SK-N-SH (cell line): ENCODE measurements around the gene SORL1. TPM values are rescaled to one million over a fixed set of nuclear protein-coding genes. Genes with fewer than 3 reads are reported as not detected.

ENCODE experiments used
- CTCF ChIA-PET: fragments of 300-600, 350-600 bp; formaldehyde crosslinking; extraction: SDS; loops from one replicate; lab custom pipeline; 2021; lab: Yijun Ruan, JAX
- POLR2A ChIA-PET: fragments of 350-600 bp; sonication (Branson Sonifier 250); formaldehyde crosslinking; extraction: SDS; loops from one replicate; lab custom pipeline; 2020; ENCODE audit warnings: antibody characterized with exemption, inconsistent platforms; lab: Yijun Ruan, JAX
- DNase-seq: peaks from one replicate; pipeline ENCODE4 v3.0.0; 2012
- H2AFZ ChIP-seq: fragments of 200-600 bp; sonication (generic); 2 replicates; pipeline ENCODE4 v1.8.1; 2016; ENCODE audit warnings: antibody characterized with exemption, mild to moderate bottlenecking, low read depth
- H3F3A ChIP-seq: fragments of 200-600 bp; sonication (generic); replicated peaks from 2 replicates; pipeline ENCODE3; 2016; ENCODE audit warnings: antibody characterized with exemption, mild to moderate bottlenecking; ENCODE audit not compliant: insufficient read depth
- H3K27ac ChIP-seq, 2 experiments: fragments of 200-500 bp in 1 of 2; fragments of 200-600 bp in 1 of 2; sonication (Bioruptor generic) in 1 of 2; sonication (generic), shearing (Covaris generic) in 1 of 2; 2 replicates each; pipeline versions ENCODE4 v1.5.1 to v1.6.1; 2014 to 2016; ENCODE audit warnings: low read depth in 2 of 2, inconsistent platforms in 1 of 2, low read length in 1 of 2, mild to moderate bottlenecking in 1 of 2, mixed read lengths in 1 of 2
- H3K27me3 ChIP-seq: fragments of 200-600 bp; sonication (generic), shearing (Covaris generic); 2 replicates; pipeline ENCODE4 v1.6.1; 2016; ENCODE audit warnings: mixed run types; ENCODE audit not compliant: insufficient read depth
- H3K36me3 ChIP-seq, 2 experiments: fragments of 200-500 bp in 1 of 2; fragments of 200-600 bp in 1 of 2; sonication (Bioruptor generic) in 1 of 2; sonication (generic) in 1 of 2; replicated peaks in 1 of 2; 2 replicates each; pipeline versions ENCODE3 to v1.5.1; 2014 to 2016; ENCODE audit warnings: low read length in 1 of 2, mild to moderate bottlenecking in 1 of 2; ENCODE audit not compliant: insufficient read depth in 2 of 2, control insufficient read depth in 1 of 2
- H3K4me1 ChIP-seq, 2 experiments: fragments of 200-500 bp in 1 of 2; fragments of 200-600 bp in 1 of 2; sonication (Bioruptor generic) in 1 of 2; sonication (generic), shearing (Covaris generic) in 1 of 2; 2 replicates each; pipeline versions ENCODE4 v1.5.1 to v1.6.1; 2014 to 2016; ENCODE audit warnings: low read depth in 1 of 2, low read length in 1 of 2, mixed run types in 1 of 2; ENCODE audit not compliant: insufficient read depth in 2 of 2, control insufficient read depth in 1 of 2
- H3K4me2 ChIP-seq: fragments of 200-600 bp; sonication (generic), shearing (Covaris generic); 2 replicates; pipeline ENCODE4 v1.6.1; 2017; ENCODE audit warnings: mixed run types
- H3K4me3 ChIP-seq, 2 experiments: fragments of 200-500 bp in 1 of 2; fragments of 200-600 bp in 1 of 2; sonication (Bioruptor generic) in 1 of 2; sonication (generic), shearing (Covaris generic) in 1 of 2; 2 replicates each; pipeline versions ENCODE4 v1.5.1 to v1.8.1; 2014 to 2016; ENCODE audit warnings: low read depth in 2 of 2, inconsistent platforms in 1 of 2, low read length in 1 of 2, mild to moderate bottlenecking in 1 of 2, mixed read lengths in 1 of 2, moderate library complexity in 1 of 2
- H3K79me2 ChIP-seq: fragments of 200-600 bp; sonication (generic); 2 replicates; pipeline ENCODE4 v1.8.1; 2017; ENCODE audit warnings: mild to moderate bottlenecking; ENCODE audit not compliant: insufficient read depth
- H3K9ac ChIP-seq: fragments of 200-600 bp; sonication (generic); 2 replicates; pipeline ENCODE4 v1.6.1; 2017; ENCODE audit warnings: mixed run types
- H3K9me2 ChIP-seq: fragments of 200-600 bp; sonication (generic); 2 replicates; pipeline ENCODE4 v1.6.1; 2017; ENCODE audit warnings: mixed run types
- H3K9me3 ChIP-seq: fragments of 200-600 bp; sonication (generic); 2 replicates; pipeline ENCODE4 v1.6.1; 2017; ENCODE audit warnings: mixed run types, mild to moderate bottlenecking, moderate library complexity
- H4K20me1 ChIP-seq: fragments of 200-600 bp; sonication (generic); 2 replicates; pipeline ENCODE4 v1.6.1; 2017; ENCODE audit warnings: mild to moderate bottlenecking, mixed run types; ENCODE audit not compliant: insufficient read depth
- CHD2 ChIP-seq: fragments of 150-350 bp; IDR thresholded peaks from 2 replicates; pipeline ENCODE4 v1.6.1; 2018; ENCODE audit warnings: low read length; ENCODE audit not compliant: partially characterized antibody
- CTCF ChIP-seq: fragments of 200-600 bp; sonication (generic); IDR thresholded peaks from 2 replicates; pipeline ENCODE4 v1.6.1; 2017; ENCODE audit warnings: antibody characterized with exemption, mild to moderate bottlenecking, moderate library complexity
- ELF1 ChIP-seq: IDR thresholded peaks from 2 replicates; pipeline ENCODE4 v1.4.0; 2012
- EZH2phosphoT487 ChIP-seq: fragments of 200-600 bp; sonication (generic); IDR thresholded peaks from 2 replicates; pipeline ENCODE4 v1.6.1; 2017; ENCODE audit warnings: low read depth, mixed run types, mild to moderate bottlenecking, antibody characterized with exemption, moderate library complexity, borderline replicate concordance
- FOXJ3 ChIP-seq: sonication (generic); formaldehyde crosslinking; IDR thresholded peaks from 2 replicates; pipeline ENCODE4 v1.5.1; 2020; ENCODE audit warnings: mild to moderate bottlenecking, missing genetic modification reagents
- FOXM1 ChIP-seq: IDR thresholded peaks from 2 replicates; pipeline ENCODE4 v1.4.0; 2012; ENCODE audit warnings: low read depth, mild to moderate bottlenecking
- GABPA ChIP-seq: IDR thresholded peaks from 2 replicates; pipeline ENCODE4 v1.4.0; 2012; ENCODE audit warnings: low read depth, mild to moderate bottlenecking
- MAX ChIP-seq: IDR thresholded peaks from 2 replicates; pipeline ENCODE4 v1.4.0; 2012; ENCODE audit warnings: low read depth
- MEF2A ChIP-seq: IDR thresholded peaks from 2 replicates; pipeline ENCODE4 v1.4.0; 2012; ENCODE audit warnings: low read depth, borderline replicate concordance
- NFIC ChIP-seq: IDR thresholded peaks from 2 replicates; pipeline ENCODE4 v1.4.0; 2012; ENCODE audit warnings: borderline replicate concordance
- POLR2AphosphoS5 ChIP-seq: IDR thresholded peaks from 2 replicates; pipeline ENCODE4 v1.6.1; 2012; ENCODE audit warnings: low read depth, low read length
- RAD21 ChIP-seq: IDR thresholded peaks from 2 replicates; pipeline ENCODE4 v1.6.1; 2012; ENCODE audit warnings: mild to moderate bottlenecking, low read length
- RFX5 ChIP-seq: IDR thresholded peaks from 2 replicates; pipeline ENCODE4 v1.6.1; 2012; ENCODE audit warnings: mild to moderate bottlenecking, improper control_type of control experiment, low read length
- SIN3A ChIP-seq: IDR thresholded peaks from 2 replicates; pipeline ENCODE4 v1.6.1; 2012; ENCODE audit warnings: low read depth, mild to moderate bottlenecking, low read length, moderate library complexity, borderline replicate concordance
- USF1 ChIP-seq: IDR thresholded peaks from 2 replicates; pipeline ENCODE4 v1.4.0; 2012; ENCODE audit warnings: low read depth, borderline replicate concordance
- YY1 ChIP-seq: IDR thresholded peaks from 2 replicates; pipeline ENCODE4 v1.4.0; 2012; ENCODE audit warnings: low read depth, mild to moderate bottlenecking
- WGBS: methylation state at CpG from one replicate; pipeline ENCODE4 v1.1.6; 2017; ENCODE audit warnings: low lambda C conversion rate; 5-methylcytosine and 5-hydroxymethylcytosine counted together
- polyA plus RNA-seq, 3 experiments: library from polyadenylated mRNA; depleted of rRNA; stranded (reverse); fragments of >200 nt; gene quantifications; 2 replicates each; pipeline ENCODE4 v1.2.3, GENCODE V29; 2012

The SORL1 gene
- polyA plus RNA-seq, 1 of the 3 experiments (the other 2 are of a cell fraction): 7.1 TPM

GRCh38 chr11:121582296-121582695 is 130.2 kb downstream of the SORL1 start (continued):
- TF ChIP-seq MEF2A (no peak), CHD2 (no peak), NFIC (no peak)

DNA sequence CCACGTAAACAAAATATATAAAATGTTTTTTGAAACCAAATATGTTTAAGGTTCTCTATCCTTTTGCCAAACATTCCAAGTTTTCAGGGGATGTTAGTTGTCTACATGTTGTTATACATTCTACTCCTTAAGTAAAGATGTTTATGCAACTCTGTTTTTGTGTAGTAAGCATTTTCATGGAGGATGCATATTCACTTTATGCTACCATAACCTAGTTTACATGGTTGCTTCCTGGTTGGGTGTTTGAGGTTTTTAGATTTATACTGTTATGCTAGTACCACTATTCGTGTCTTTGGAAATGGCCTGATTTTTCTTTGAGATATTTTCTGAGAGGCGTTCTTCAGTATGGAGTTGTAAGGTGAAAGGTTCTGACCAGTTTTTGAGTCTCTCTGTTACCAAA is 131.7 kb downstream of the SORL1 start:
- Histone ChIP-seq H3K27me3 (no peaks in the 10 kb centered on the region), H3K4me3 (no peak overlapping the region), H3K9ac (no peak overlapping the region), H3K27ac (no peak overlapping the region), H3K79me2 (no peaks in the 10 kb centered on the region), H3K36me3 (peaks cover 0 to 3% of the 10 kb centered on the region in 2 experiments), H3K4me1 (no peaks in the 10 kb centered on the region; a peak in 1 of 4 replicates), H3K9me3 (no peaks in the 10 kb centered on the region; the same call in 1 of the 2 replicates), H2AFZ (no peak overlapping the region), H3K4me2 (no peak overlapping the region), H3F3A (no peaks in the 10 kb centered on the region), H3K9me2 (no peaks in the 10 kb centered on the region), H4K20me1 (no peaks in the 10 kb centered on the region)
- POLR2A ChIA-PET: no interaction called here
- WGBS: 68% methylated on average over 3 of the region's 3 CpGs
- CTCF ChIA-PET: no interaction called here
- no peak for DNase-seq
- no peak for TF ChIP-seq CTCF
- TF ChIP-seq CHD2: no peak
- TF ChIP-seq EZH2phosphoT487: no peak
- TF ChIP-seq ELF1: no peak
- TF ChIP-seq FOXJ3 (CRISPR knock-in tag): no peak
- TF ChIP-seq SIN3A: no peak
- TF ChIP-seq GABPA: no peak
- TF ChIP-seq POLR2AphosphoS5: no peak
- TF ChIP-seq YY1: no peak
- no peak for TF ChIP-seq RAD21
- no peak for TF ChIP-seq RFX5
- no peak for TF ChIP-seq NFIC
- no peak for TF ChIP-seq FOXM1
- no peak for TF ChIP-seq MAX
- no peak for TF ChIP-seq USF1
